Measurements from ENCODE around the gene GINS1. TPM values are rescaled to one million over a fixed set of nuclear protein-coding genes. Genes with fewer than 3 reads are reported as not detected.

Gene GINS1
- total RNA-seq, 1 donor from 2014 or later: 6.2 TPM

DNA sequence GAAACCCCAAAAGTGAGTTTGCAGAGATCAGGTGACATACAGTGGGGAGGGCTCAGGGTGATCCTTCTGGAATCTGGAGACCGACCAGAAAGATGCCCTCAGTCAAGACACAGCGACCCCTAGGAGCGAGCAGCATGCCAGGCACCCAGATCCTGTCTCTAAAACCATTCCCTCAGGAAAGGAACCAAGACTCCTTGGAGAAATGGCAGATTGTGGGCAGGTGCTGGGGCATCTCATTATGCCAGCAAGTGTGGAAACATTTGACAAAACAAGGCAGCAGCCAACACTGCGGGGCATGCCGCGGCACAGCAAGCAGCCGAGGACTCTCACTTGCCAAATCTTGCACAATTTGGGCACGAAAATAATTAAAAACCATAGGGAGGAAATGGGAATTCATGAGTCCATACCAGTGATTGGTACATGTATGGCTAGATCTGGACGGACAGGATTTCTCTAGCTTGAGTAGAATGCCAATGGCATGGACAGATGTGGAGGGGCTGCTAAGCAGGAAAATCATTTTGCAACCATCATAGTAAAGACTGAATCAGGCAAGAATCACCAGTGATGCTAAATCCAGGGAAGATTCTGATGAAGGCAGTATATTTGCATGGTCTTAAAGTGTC, 76.9 kb downstream of the GINS1 start:
- no peak for DNase-seq (ENCODE audit: extremely low spot score, unreplicated experiment)
- Mint-ChIP-seq H3K4me1 (ENCODE audit: unreplicated experiment) (peaks cover 8% of the 10 kb centered on the region), H3K36me3 (ENCODE audit: unreplicated experiment) (peaks cover 29% of the 10 kb centered on the region), H3K9me3 (ENCODE audit: unreplicated experiment) (no peaks in the 10 kb centered on the region), H3K27ac (ENCODE audit: unreplicated experiment) (no peak overlapping the region), H3K27me3 (ENCODE audit: unreplicated experiment) (no peaks in the 10 kb centered on the region), H3K4me3 (ENCODE audit: unreplicated experiment) (no peak overlapping the region)
- TF ChIP-seq, protein P1, sequence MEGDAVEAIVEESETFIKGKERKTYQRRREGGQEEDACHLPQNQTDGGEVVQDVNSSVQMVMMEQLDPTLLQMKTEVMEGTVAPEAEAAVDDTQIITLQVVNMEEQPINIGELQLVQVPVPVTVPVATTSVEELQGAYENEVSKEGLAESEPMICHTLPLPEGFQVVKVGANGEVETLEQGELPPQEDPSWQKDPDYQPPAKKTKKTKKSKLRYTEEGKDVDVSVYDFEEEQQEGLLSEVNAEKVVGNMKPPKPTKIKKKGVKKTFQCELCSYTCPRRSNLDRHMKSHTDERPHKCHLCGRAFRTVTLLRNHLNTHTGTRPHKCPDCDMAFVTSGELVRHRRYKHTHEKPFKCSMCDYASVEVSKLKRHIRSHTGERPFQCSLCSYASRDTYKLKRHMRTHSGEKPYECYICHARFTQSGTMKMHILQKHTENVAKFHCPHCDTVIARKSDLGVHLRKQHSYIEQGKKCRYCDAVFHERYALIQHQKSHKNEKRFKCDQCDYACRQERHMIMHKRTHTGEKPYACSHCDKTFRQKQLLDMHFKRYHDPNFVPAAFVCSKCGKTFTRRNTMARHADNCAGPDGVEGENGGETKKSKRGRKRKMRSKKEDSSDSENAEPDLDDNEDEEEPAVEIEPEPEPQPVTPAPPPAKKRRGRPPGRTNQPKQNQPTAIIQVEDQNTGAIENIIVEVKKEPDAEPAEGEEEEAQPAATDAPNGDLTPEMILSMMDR (IDR thresholded peaks at IDR 0.05): no peak

GRCh38 chr20:25484911-25485511, 77.5 kb downstream of the GINS1 start:
- DNase-seq (ENCODE audit: extremely low spot score, unreplicated experiment): no peak
- H3K4me1 Mint-ChIP-seq (ENCODE audit: unreplicated experiment): peaks cover 8% of the 10 kb centered on the region

DNA sequence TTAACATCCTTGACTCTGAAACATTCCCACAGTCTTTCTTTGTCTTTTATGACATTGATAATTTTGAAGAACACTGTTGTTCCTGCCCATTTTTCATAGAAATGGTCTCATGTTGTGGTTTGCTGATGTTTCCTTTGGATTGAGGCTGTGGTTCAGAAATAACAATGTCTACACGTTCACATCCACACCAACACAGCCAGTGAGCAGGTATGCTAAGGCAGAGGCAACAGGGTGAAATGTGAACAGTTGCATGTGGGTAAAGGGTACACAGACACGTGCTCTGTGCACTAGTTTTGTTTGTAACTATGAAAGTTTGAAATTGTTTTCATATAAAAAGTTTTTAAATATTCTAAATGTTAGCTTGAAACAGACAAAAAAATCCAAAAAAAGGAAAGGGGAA, 78.4 kb downstream of the GINS1 start:
- Mint-ChIP-seq H3K27ac (ENCODE audit: unreplicated experiment) (no peak overlapping the region), H3K4me1 (ENCODE audit: unreplicated experiment) (peaks cover 8% of the 10 kb centered on the region), H3K4me3 (ENCODE audit: unreplicated experiment) (no peak overlapping the region), H3K9me3 (ENCODE audit: unreplicated experiment) (no peaks in the 10 kb centered on the region), H3K27me3 (ENCODE audit: unreplicated experiment) (no peaks in the 10 kb centered on the region), H3K36me3 (ENCODE audit: unreplicated experiment) (peaks cover 32% of the 10 kb centered on the region)
- no peak for DNase-seq (ENCODE audit: extremely low spot score, unreplicated experiment)
- TF ChIP-seq, protein P1 (IDR thresholded peaks at IDR 0.05): no peak

More at GRCh38 chr20:25484911-25485511, 77.5 kb downstream of the GINS1 start:
- H3K9me3 Mint-ChIP-seq (ENCODE audit: unreplicated experiment): no peaks in the 10 kb centered on the region
- peaks cover 29% of the 10 kb centered on the region for H3K36me3 Mint-ChIP-seq (ENCODE audit: unreplicated experiment)
- H3K27me3 Mint-ChIP-seq (ENCODE audit: unreplicated experiment): no peaks in the 10 kb centered on the region
- TF ChIP-seq, protein P1 (IDR thresholded peaks at IDR 0.05): no peak
- no peak overlapping the region for H3K4me3 Mint-ChIP-seq (ENCODE audit: unreplicated experiment)
- no peak overlapping the region for H3K27ac Mint-ChIP-seq (ENCODE audit: unreplicated experiment)

GRCh38 chr20:25486377-25486776, 78.9 kb downstream of the GINS1 start:
- no peaks in the 10 kb centered on the region for H3K9me3 Mint-ChIP-seq (ENCODE audit: unreplicated experiment)
- H3K4me3 Mint-ChIP-seq (ENCODE audit: unreplicated experiment): no peak overlapping the region
- TF ChIP-seq, protein P1 (IDR thresholded peaks at IDR 0.05): no peak
- H3K4me1 Mint-ChIP-seq (ENCODE audit: unreplicated experiment): peaks cover 8% of the 10 kb centered on the region
- H3K27me3 Mint-ChIP-seq (ENCODE audit: unreplicated experiment): no peaks in the 10 kb centered on the region
- H3K36me3 Mint-ChIP-seq (ENCODE audit: unreplicated experiment): peaks cover 32% of the 10 kb centered on the region
- peak overlapping the region; percentile 15 for H3K27ac Mint-ChIP-seq (ENCODE audit: unreplicated experiment)
- no peak for DNase-seq (ENCODE audit: extremely low spot score, unreplicated experiment)

DNA sequence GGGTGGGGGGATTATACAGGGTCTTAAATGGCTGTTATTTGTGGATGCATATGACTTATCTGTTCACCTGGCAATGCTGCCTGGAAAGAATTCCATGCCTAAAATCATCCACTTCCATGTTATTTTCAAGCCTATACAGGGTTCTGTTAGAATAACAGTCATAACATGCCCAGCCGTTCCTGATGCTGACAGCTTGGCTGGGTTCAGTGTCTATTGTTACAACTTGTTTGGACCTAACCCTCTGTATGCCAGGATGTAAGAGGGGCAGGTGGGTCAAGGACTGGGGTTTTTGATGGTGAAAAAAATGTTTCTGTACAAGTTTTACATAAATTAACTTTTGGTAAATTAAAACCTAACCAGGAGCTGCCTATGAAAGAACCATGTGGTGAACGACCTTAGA, 79.8 kb downstream of the GINS1 start:
- no peak overlapping the region for H3K27ac Mint-ChIP-seq (ENCODE audit: unreplicated experiment)
- no peak overlapping the region for H3K4me3 Mint-ChIP-seq (ENCODE audit: unreplicated experiment)
- peaks cover 29% of the 10 kb centered on the region for H3K36me3 Mint-ChIP-seq (ENCODE audit: unreplicated experiment)
- H3K4me1 Mint-ChIP-seq (ENCODE audit: unreplicated experiment): peaks cover 8% of the 10 kb centered on the region
- TF ChIP-seq, protein P1 (IDR thresholded peaks at IDR 0.05): no peak
- no peaks in the 10 kb centered on the region for H3K27me3 Mint-ChIP-seq (ENCODE audit: unreplicated experiment)
- no peaks in the 10 kb centered on the region for H3K9me3 Mint-ChIP-seq (ENCODE audit: unreplicated experiment)
- no peak for DNase-seq (ENCODE audit: extremely low spot score, unreplicated experiment)

Measured in osteocyte (in vitro differentiated cells).